ENCODE results near the gene KIAA1217.
"Not testable (repeated sequence)": the region's sequence is repeated elsewhere in the genome, so short reads cannot be mapped to it uniquely, and the experiment has no call there.

KIAA1217 gene

GRCh38 chr10:24333736-24334135 is 124.8 kb downstream of the KIAA1217 start:
- no peak for DNase-seq (ENCODE audit: low read depth in 2 of 2, low spot score in 1 of 2)

DNA sequence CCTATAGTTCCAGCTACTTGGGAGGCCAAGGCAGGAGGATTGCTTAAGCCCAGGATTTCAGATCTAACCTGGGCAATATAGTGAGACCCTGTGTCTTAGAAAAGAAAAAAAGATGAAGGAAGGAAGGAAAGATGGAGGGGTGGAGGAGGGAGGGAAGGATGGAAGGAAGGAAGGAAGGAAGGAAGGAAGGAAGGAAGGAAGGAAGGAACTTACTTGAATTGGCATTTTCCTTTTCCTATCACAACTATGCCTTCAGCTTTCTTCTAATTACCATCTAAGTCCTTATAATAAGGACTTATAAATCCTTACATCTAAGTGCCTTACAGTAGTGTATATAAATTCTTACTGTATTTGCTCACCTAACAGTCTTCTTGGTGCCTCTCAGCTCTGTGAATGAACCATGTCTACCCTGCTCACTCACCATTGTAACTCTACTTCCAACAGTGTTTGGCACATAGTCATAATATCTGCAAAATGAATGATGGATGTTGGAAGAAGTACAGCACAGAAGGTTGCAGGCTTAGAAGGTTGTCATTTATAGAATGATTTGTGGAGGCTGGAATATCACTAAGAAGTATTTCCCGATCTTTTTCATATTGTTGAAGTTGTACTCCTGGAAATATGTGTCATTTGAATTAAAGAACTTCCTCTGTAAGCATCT is 125.5 kb downstream of the KIAA1217 start:
- DNase-seq (ENCODE audit: low read depth in 2 of 2, low spot score in 1 of 2): no peak

DNA sequence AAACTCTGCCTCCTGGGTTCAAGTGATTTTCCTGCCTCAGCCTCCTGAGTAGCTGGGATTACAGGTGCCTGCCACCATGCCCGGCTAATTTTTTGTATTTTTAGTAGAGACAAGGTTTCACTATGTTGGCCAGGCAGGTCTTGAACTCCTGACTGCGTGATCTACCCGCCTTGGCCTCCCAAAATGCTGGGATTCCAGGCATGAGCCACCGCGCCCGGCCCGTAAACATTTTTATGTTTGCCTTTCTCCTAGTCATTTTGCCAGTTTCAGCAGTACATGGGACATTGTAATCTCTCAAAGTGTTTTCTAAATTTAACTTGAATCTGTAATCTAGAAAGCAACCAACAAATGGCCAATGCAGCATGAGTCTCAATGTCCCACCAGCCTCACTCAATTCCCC is 128.8 kb downstream of the KIAA1217 start:
- not testable (repeated sequence) for DNase-seq (ENCODE audit: low read depth in 2 of 2, low spot score in 1 of 2)

DNA sequence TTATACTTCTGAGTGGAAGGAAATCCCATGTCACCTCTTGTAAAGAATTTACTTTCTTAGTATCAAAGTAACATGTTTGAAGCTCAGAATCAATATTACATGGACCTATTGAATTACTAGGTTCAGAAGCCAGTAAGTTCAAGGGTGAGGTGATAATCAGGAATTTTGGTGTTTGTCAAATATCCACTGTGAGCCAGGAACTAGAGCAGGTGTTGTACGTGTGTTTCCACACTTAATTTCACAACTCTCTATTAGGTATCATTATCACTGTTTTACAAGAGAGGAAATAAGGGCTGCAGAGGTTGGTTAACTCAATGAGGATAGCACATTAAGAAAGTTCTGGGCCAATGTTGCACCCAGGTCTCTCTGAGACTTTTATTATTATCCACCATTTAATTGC is 130.4 kb downstream of the KIAA1217 start:
- no peak for DNase-seq (ENCODE audit: low read depth in 2 of 2, low spot score in 1 of 2)

- DNase-seq (ENCODE audit: low read depth in 2 of 2, low spot score in 1 of 2): no peak
Observed at GRCh38 chr10:24340446-24340845, 131.5 kb downstream of the KIAA1217 start.

DNA sequence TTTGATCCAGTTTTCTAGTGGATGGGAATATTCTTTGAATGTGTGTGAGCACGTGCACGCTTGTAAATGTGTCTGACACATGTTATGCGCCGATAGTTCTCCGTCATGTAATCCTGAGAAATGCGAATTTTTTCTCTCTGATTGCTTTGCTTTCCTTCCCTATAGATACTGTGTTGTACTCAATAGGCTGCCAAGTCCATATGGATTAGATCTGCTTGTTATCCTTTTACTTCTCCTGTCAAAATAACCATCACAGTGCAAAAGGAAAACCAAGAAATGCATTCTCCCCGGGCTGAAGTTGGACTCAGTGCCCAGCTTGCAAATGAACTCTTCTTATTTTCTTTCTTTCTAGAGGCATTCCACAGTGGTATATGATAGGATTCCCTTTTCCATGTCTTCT is 131.9 kb downstream of the KIAA1217 start:
- DNase-seq (ENCODE audit: low read depth in 2 of 2, low spot score in 1 of 2): no peak

DNA sequence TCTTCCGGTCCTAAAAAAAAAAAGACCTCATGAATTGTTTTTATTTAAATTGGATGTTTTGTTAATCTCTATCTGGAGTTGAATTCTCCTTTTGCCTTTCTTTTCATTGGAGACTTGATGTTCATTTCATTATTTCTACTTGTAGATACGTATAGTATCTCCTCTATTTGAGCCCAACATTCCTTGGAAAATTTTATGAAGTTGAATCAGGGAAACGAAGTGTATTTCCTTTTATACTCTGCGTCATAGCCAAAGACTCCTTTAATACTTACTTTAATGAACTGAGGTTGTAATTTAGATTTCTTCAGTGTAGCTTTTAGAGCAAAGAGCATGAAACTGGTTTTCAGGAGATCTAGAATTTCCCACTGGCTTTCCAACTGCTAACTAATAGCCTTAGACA is 132.4 kb downstream of the KIAA1217 start:
- no peak for DNase-seq (ENCODE audit: low read depth in 2 of 2, low spot score in 1 of 2)

DNA sequence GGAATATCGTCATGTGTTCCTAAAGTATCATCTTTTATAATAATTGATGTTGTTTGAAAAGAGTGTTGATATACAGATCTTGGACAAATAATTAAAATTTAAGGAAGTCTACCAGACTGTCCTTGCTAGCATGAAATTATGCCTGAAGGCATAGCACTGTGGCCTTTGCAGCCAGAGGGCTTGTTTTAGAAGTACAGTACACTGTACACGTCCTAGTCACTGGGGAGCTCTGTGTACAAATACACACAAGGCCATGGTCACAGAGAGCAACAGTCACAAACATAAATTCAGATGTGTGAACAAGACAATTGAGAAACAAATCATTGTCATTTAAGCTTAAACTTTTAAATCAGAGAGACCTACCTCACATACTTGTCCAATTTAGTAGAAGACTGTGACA is 133.0 kb downstream of the KIAA1217 start:
- no peak for DNase-seq (ENCODE audit: low read depth in 2 of 2, low spot score in 1 of 2)

DNA sequence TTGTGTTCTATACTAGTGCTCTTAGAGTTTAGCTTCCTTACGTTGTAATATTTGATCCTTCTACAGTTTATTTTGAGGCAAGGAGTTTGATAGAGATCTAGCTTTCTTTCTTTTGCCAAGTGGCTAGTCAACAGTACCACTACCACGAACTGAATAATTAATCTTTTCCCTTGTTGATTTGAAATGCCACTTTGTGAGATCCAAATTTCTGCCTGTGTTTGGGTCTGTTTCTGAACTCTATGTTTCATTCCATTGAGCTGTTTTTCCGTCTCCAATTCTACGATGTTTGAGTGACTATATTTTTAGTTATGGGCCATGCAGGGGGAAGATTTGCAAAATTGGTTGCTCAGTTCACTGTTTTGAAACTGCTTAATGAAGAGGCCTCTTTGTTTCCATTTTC is 134.7 kb downstream of the KIAA1217 start:
- DNase-seq (ENCODE audit: low read depth in 2 of 2, low spot score in 1 of 2): no peak

DNA sequence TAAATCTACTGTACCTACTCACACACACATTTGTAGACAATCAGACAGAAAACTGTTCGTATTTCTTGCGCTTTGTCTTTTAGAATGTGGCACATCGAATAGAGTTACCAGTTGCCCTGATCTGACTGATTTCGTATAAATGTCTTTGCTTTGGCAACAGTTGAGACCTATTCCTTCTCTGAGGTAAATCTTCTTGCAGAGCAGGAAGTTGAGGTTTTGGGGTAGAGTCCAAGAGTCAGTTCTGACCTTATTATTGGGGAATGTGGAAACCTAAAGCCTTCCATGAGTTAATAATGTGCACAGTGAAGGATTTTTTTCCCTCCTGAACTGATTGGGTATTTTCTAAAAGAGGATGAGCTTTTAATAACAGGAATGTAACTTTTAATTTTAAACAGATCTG is 135.3 kb downstream of the KIAA1217 start:
- DNase-seq (ENCODE audit: low read depth in 2 of 2, low spot score in 1 of 2): no peak

DNA sequence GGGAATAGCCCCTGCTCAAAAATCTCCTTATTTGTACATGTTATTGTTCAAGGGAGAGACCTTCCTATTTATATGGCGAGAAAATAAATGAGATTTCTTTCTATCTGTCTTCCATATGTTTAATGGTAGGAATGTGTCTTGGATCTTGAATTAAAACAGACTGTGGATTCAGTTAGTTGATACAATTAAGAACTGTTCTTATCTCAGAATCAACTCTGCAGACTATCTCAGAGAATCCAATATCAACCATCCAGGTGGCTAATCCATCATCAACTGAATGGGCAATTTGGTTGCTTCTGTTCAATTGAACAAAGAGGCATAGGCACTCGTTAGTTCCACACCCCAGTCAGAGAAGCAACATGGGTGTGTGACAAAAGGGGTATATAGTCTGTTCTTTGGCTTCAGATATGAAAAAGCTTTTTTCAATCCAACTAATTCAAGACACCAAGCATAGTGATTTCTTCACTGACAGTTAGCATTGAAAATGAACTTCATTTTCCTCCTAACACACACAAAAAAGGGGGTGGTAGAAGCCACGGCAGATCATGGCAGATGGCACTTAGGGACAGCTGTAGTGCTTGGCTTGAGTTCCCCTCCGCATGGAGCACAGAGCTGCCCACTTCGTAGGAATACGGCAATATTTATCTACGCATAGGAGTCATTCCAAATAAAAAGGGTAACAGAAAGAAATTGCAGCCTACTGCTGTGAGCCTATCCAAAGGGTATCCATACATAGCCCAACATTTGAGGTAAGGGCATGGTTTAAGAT is 135.9 kb downstream of the KIAA1217 start:
- DNase-seq (ENCODE audit: low read depth in 2 of 2, low spot score in 1 of 2): no peak

GRCh38 chr10:24346877-24347519 is 138.1 kb downstream of the KIAA1217 start:
- DNase-seq (ENCODE audit: low read depth in 2 of 2, low spot score in 1 of 2): no peak

- DNase-seq (ENCODE audit: low read depth in 2 of 2, low spot score in 1 of 2): no peak
Observed at GRCh38 chr10:24349379-24350001, 140.6 kb downstream of the KIAA1217 start.

GRCh38 chr10:24350070-24350921 is 141.4 kb downstream of the KIAA1217 start:
- no peak for DNase-seq (ENCODE audit: low read depth in 2 of 2, low spot score in 1 of 2)

- DNase-seq (ENCODE audit: low read depth in 2 of 2, low spot score in 1 of 2): not testable (repeated sequence)
Observed at GRCh38 chr10:24350922-24351225, 141.9 kb downstream of the KIAA1217 start.

- DNase-seq (ENCODE audit: low read depth in 2 of 2, low spot score in 1 of 2): no peak
Observed at GRCh38 chr10:24351961-24352360, 143.0 kb downstream of the KIAA1217 start.

DNA sequence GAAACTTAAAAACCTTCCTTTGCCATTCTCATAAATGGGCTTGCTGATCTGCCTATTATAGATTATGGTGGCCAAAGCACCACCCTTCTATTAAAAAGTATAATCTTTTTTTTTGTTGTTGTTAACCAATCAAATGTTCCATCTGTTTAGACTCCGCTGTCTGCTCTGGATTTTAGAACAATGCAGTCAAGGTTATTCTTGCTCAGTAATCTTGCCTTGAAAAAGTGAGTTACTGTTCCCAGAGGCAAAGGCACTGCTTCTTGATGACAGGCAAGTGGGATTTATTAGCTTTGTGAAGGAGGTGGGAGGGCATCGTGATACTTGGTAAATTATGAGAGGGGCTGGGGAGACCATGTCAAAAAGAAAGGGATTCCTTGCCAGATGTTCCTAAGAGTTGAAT is 143.5 kb downstream of the KIAA1217 start:
- DNase-seq (ENCODE audit: low read depth in 2 of 2, low spot score in 1 of 2): no peak

- DNase-seq (ENCODE audit: low read depth in 2 of 2, low spot score in 1 of 2): no peak
Observed at GRCh38 chr10:24353319-24353718, 144.4 kb downstream of the KIAA1217 start.

DNA sequence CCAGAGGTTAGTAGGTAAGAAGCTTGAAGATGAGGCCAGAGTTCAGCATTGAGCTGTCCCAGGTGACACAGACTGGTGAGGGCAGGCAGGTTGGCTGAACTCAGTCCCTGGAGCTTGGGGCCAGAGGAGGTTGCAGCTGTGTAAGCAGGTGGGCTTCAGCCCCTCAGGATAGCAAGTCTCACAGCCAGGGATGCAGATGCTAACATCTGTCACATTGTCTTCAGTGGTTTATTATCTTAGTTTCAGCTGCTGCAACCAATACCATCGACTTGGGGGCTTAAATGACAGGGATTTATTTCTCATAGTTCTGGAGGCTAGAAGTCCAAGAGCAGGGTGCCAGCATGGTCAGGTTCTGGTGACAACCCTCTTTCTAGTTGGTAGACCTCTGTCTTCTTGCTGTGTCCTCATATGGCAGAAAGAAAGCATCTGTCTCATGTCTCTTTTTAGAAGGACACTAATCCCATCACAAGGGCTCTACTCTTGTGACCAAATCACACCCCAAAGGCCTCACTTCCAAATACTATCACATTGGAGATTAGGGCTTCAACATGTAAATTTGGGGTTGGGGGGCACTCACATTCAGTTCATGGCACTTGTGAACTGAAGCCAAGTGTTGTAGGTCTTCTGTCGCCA is 146.2 kb downstream of the KIAA1217 start:
- DNase-seq (ENCODE audit: low read depth in 2 of 2, low spot score in 1 of 2): no peak

- DNase-seq (ENCODE audit: low read depth in 2 of 2, low spot score in 1 of 2): no peak
Observed at GRCh38 chr10:24357344-24358004, 148.5 kb downstream of the KIAA1217 start.

Data from stimulated activated CD8-positive, alpha-beta memory T cell treated with anti-CD3 and anti-CD28 coated beads, Interleukin-4, amount 100 ng/mL, for 4 hours (primary cell).